H1 (cell line): ENCODE results near the gene SLC37A1. TPM values are rescaled to one million over a fixed set of nuclear protein-coding genes. Genes with fewer than 3 reads are reported as not detected.

Experiments
- CTCF ChIA-PET: fragments of 300-600 bp; sonication (Branson Sonifier 250); formaldehyde crosslinking; loops from one replicate; lab custom pipeline; 2021; ENCODE audit not compliant: partially characterized antibody; lab: Charles Lee
- POLR2A ChIA-PET: fragments of 300-600 bp; sonication (Branson Sonifier 250); formaldehyde crosslinking; loops from one replicate; lab custom pipeline; 2021; ENCODE audit warnings: inconsistent platforms; ENCODE audit not compliant: partially characterized antibody; lab: Charles Lee
- DNase-seq, 2 experiments: peaks; one replicate each; pipeline versions ENCODE4 v3.0.0 to v3.0.0-alpha.2; 2010 to 2022; ENCODE audit warnings: low spot score in 2 of 2, low read depth in 1 of 2, mixed read lengths in 1 of 2
- FAIRE-seq: peaks from 2 replicates; lab custom pipeline; 2011; peaks lifted over from hg19 to GRCh38; lab: Jason Lieb, UNC
- H2AFZ ChIP-seq: 2 replicates; pipeline ENCODE4 v1.8.1; 2012; ENCODE audit warnings: low read length, inconsistent platforms
- H2AK5ac ChIP-seq: 2 replicates; pipeline ENCODE4 v1.6.1; 2013; ENCODE audit warnings: low read depth, low read length
- H2BK120ac ChIP-seq: replicated peaks from 2 replicates; pipeline ENCODE3; 2013; ENCODE audit warnings: low read depth, low read length, inconsistent platforms
- H2BK12ac ChIP-seq: 2 replicates; pipeline ENCODE4 v1.6.1; 2013; ENCODE audit warnings: low read depth, low read length
- H2BK15ac ChIP-seq: 2 replicates; pipeline ENCODE4 v1.6.1; 2013; ENCODE audit warnings: low read length
- H2BK20ac ChIP-seq: 2 replicates; pipeline ENCODE4 v1.6.1; 2013; ENCODE audit warnings: low read length
- H2BK5ac ChIP-seq: 2 replicates; pipeline ENCODE4 v1.6.1; 2013; ENCODE audit warnings: low read depth, low read length
- H3K14ac ChIP-seq: 2 replicates; pipeline ENCODE4 v1.6.1; 2013; ENCODE audit warnings: inconsistent platforms; ENCODE audit not compliant: insufficient read length
- H3K18ac ChIP-seq: 2 replicates; pipeline ENCODE4 v1.6.1; 2013; ENCODE audit warnings: low read length; ENCODE audit errors: extremely low read depth
- H3K23ac ChIP-seq: 2 replicates; pipeline ENCODE4 v1.6.1; 2013; ENCODE audit warnings: inconsistent platforms; ENCODE audit not compliant: insufficient read length
- H3K23me2 ChIP-seq: 2 replicates; pipeline ENCODE4 v1.6.1; 2013; ENCODE audit warnings: low read depth, low read length
- H3K27ac ChIP-seq: 2 replicates; pipeline ENCODE4 v1.6.1; 2011; ENCODE audit warnings: low read depth, low read length, inconsistent platforms
- H3K27me3 ChIP-seq, 4 experiments: replicated peaks in 1 of 4; 1 replicate in 1 of 4; 2 replicates in 3 of 4; pipeline versions ENCODE4 v1.6.1 to v1.8.1; 2011 to 2013; ENCODE audit warnings: low read length in 3 of 4, mild to moderate bottlenecking in 3 of 4, inconsistent platforms in 2 of 4, mixed read lengths in 2 of 4, moderate library complexity in 1 of 4; ENCODE audit not compliant: control insufficient read depth in 3 of 4, insufficient read depth in 3 of 4; ENCODE audit errors: extremely low read depth in 1 of 4
- H3K36me3 ChIP-seq, 4 experiments: 2 replicates each; pipeline versions ENCODE4 v1.6.1 to v1.8.1; 2011 to 2013; ENCODE audit warnings: mild to moderate bottlenecking in 4 of 4, low read length in 3 of 4, moderate library complexity in 2 of 4, control low read depth in 1 of 4, inconsistent platforms in 1 of 4; ENCODE audit not compliant: insufficient read depth in 4 of 4, control insufficient read depth in 2 of 4
- H3K4ac ChIP-seq: replicated peaks from 2 replicates; pipeline ENCODE3; 2013; ENCODE audit warnings: low read length, low read depth, mixed read lengths, inconsistent platforms; ENCODE audit not compliant: insufficient read length
- H3K4me1 ChIP-seq, 4 experiments: replicated peaks in 1 of 4; 1 replicate in 1 of 4; 2 replicates in 3 of 4; pipeline versions ENCODE4 v1.6.1 to v1.8.1; 2011 to 2013; ENCODE audit warnings: low read length in 3 of 4, inconsistent platforms in 2 of 4, mixed read lengths in 1 of 4; ENCODE audit not compliant: insufficient read depth in 4 of 4, control insufficient read depth in 3 of 4
- H3K4me2 ChIP-seq, 2 experiments: 2 replicates each; pipeline versions ENCODE4 v1.6.1 to v1.8.1; 2011 to 2013; ENCODE audit warnings: low read depth in 2 of 2, low read length in 2 of 2, control low read depth in 1 of 2, inconsistent platforms in 1 of 2, mild to moderate bottlenecking in 1 of 2; ENCODE audit not compliant: insufficient read depth in 1 of 2
- H3K4me3 ChIP-seq, 4 experiments: fragments of 200-600, 300-600 bp in 1 of 4; sonication (generic), shearing (Covaris generic), sonication (Bioruptor Twin) in 1 of 4; 2 replicates each; pipeline versions ENCODE4 v1.5.1 to v1.8.1; 2011 to 2016; ENCODE audit warnings: low read length in 4 of 4, low read depth in 3 of 4, control low read depth in 2 of 4, inconsistent platforms in 2 of 4, mild to moderate bottlenecking in 2 of 4, mixed read lengths in 1 of 4, moderate library complexity in 1 of 4; ENCODE audit not compliant: insufficient read depth in 2 of 4; ENCODE audit errors: extremely low read depth in 1 of 4
- H3K56ac ChIP-seq: replicated peaks from 2 replicates; pipeline ENCODE3; 2013; ENCODE audit warnings: low read depth, mild to moderate bottlenecking, mixed read lengths, low read length, inconsistent platforms; ENCODE audit not compliant: insufficient read length
- H3K79me1 ChIP-seq: 2 replicates; pipeline ENCODE4 v1.6.1; 2013; ENCODE audit warnings: low read depth, low read length, control low read depth
- H3K79me2 ChIP-seq, 2 experiments: 2 replicates each; pipeline versions ENCODE4 v1.6.1 to v1.8.1; 2012 to 2013; ENCODE audit warnings: low read length in 2 of 2, mild to moderate bottlenecking in 2 of 2, inconsistent platforms in 1 of 2; ENCODE audit not compliant: insufficient read depth in 2 of 2, control insufficient read depth in 1 of 2
- H3K9ac ChIP-seq, 4 experiments: replicated peaks in 1 of 4; 1 replicate in 1 of 4; 2 replicates in 3 of 4; pipeline versions ENCODE4 v1.6.1 to v1.8.1; 2011 to 2013; ENCODE audit warnings: low read depth in 3 of 4, low read length in 3 of 4, control low read depth in 2 of 4, mild to moderate bottlenecking in 2 of 4, moderate library complexity in 2 of 4, inconsistent platforms in 1 of 4; ENCODE audit errors: extremely low read depth in 1 of 4
- H3K9me3 ChIP-seq, 2 experiments: 2 replicates each; pipeline versions ENCODE4 v1.6.1 to v1.8.1; 2012 to 2013; ENCODE audit warnings: mild to moderate bottlenecking in 2 of 2, moderate library complexity in 2 of 2, control low read depth in 1 of 2, inconsistent platforms in 1 of 2, low read depth in 1 of 2, low read length in 1 of 2, mixed read lengths in 1 of 2; ENCODE audit not compliant: insufficient read depth in 2 of 2
- H4K20me1 ChIP-seq, 2 experiments: replicated peaks in 1 of 2; 2 replicates each; pipeline versions ENCODE3 to v1.8.1; 2011 to 2013; ENCODE audit warnings: inconsistent platforms in 2 of 2, low read length in 2 of 2, mild to moderate bottlenecking in 1 of 2; ENCODE audit not compliant: insufficient read depth in 2 of 2, control insufficient read depth in 1 of 2
- H4K5ac ChIP-seq: 2 replicates; pipeline ENCODE4 v1.6.1; 2013; ENCODE audit warnings: low read length, low read depth, mixed read lengths, inconsistent platforms; ENCODE audit not compliant: insufficient read length
- H4K8ac ChIP-seq: 2 replicates; pipeline ENCODE4 v1.8.0; 2013; ENCODE audit warnings: mild to moderate bottlenecking, moderate library complexity, low read length, inconsistent platforms; ENCODE audit not compliant: insufficient read depth; ENCODE audit errors: extremely low read depth
- H4K91ac ChIP-seq: replicated peaks from 2 replicates; pipeline ENCODE3; 2013; ENCODE audit warnings: low read length, mixed read lengths, inconsistent platforms; ENCODE audit not compliant: insufficient read length
- ATF2 ChIP-seq: IDR thresholded peaks from 2 replicates; pipeline ENCODE4 v1.6.1; 2012; ENCODE audit warnings: low read length, inconsistent platforms
- BRCA1 ChIP-seq: IDR thresholded peaks from 2 replicates; pipeline ENCODE4 v1.6.1; 2012; ENCODE audit warnings: low read depth, low read length, improper control_type of control experiment
- CHD1 ChIP-seq: IDR thresholded peaks from 2 replicates; pipeline ENCODE4 v1.6.1; 2012; ENCODE audit warnings: low read depth, low read length, improper control_type of control experiment
- CHD2 ChIP-seq: IDR thresholded peaks from 2 replicates; pipeline ENCODE4 v1.6.1; 2012; ENCODE audit warnings: low read length, improper control_type of control experiment
- CTBP2 ChIP-seq: IDR thresholded peaks from 2 replicates; pipeline ENCODE4 v1.7.0; 2011; ENCODE audit warnings: borderline replicate concordance, mild to moderate bottlenecking, moderate library complexity, mixed read lengths, low read length; ENCODE audit not compliant: insufficient read depth, insufficient read length
- GABPA ChIP-seq: IDR thresholded peaks from 2 replicates; pipeline ENCODE4 v1.6.1; 2011; ENCODE audit warnings: mild to moderate bottlenecking, low read length, moderate library complexity, borderline replicate concordance; ENCODE audit not compliant: insufficient read depth
- JUN ChIP-seq: IDR thresholded peaks from 2 replicates; pipeline ENCODE4 v1.6.1; 2011; ENCODE audit warnings: low read depth, mild to moderate bottlenecking, improper control_type of control experiment, low read length
- MAX ChIP-seq: IDR thresholded peaks from 2 replicates; pipeline ENCODE4 v1.6.1; 2012; ENCODE audit warnings: inconsistent platforms
- POLR2A ChIP-seq, 2 experiments: IDR thresholded peaks; 1 replicate in 1 of 2; 2 replicates in 1 of 2; pipeline ENCODE4 v1.6.1; 2011; ENCODE audit warnings: low read depth in 2 of 2, low read length in 2 of 2, mild to moderate bottlenecking in 2 of 2; ENCODE audit errors: control extremely low read depth in 1 of 2
- SIRT6 ChIP-seq: IDR thresholded peaks from one replicate; pipeline ENCODE4 v1.7.1; 2012; ENCODE audit warnings: low read length, inconsistent platforms
- SP2 ChIP-seq: IDR thresholded peaks from 2 replicates; pipeline ENCODE4 v1.6.1; 2012; ENCODE audit warnings: mild to moderate bottlenecking, low read length, inconsistent platforms
- SP4 ChIP-seq: IDR thresholded peaks from 2 replicates; pipeline ENCODE4 v1.6.1; 2012; ENCODE audit warnings: low read length, inconsistent platforms
- TBP ChIP-seq: IDR thresholded peaks from 2 replicates; pipeline ENCODE4 v1.6.1; 2011; ENCODE audit warnings: low read depth, low read length, improper control_type of control experiment
- ZNF274 ChIP-seq: IDR thresholded peaks from 2 replicates; pipeline ENCODE4 v1.7.0; 2012; ENCODE audit warnings: low read length, borderline replicate concordance; ENCODE audit errors: extremely low read depth
- WGBS, 2 experiments: shearing (Covaris generic) in 1 of 2; methylation state at CpG; one replicate each; pipeline versions ENCODE4 v1.1.6 to v1.1.7; 2013 to 2015; ENCODE audit warnings: low lambda C conversion rate in 2 of 2, mixed read lengths in 2 of 2, inconsistent platforms in 1 of 2, low coverage in 1 of 2, missing lambda C conversion rate in 1 of 2; ENCODE audit not compliant: insufficient replicate concordance in 2 of 2, insufficient coverage in 1 of 2, insufficient read length in 1 of 2; ENCODE audit errors: extremely low coverage in 1 of 2, missing lambda C conversion rate in 1 of 2; 5-methylcytosine and 5-hydroxymethylcytosine counted together
- polyA plus RNA-seq, 7 experiments: library from polyadenylated mRNA; depleted of rRNA in 3 of 7; stranded (reverse) in 5 of 7; unstranded in 2 of 7; fragments of >200 nt in 5 of 7; fragments of 200-250 nt in 2 of 7; gene quantifications; 1 replicate in 5 of 7; 2 replicates in 1 of 7; 4 replicates in 1 of 7; pipeline versions ENCODE4 v1.2.1 to v1.2.3, GENCODE V29; 2011 to 2013; ENCODE audit warnings: missing spikeins in 2 of 7, mixed read lengths in 2 of 7
- total RNA-seq: library from RNA; stranded (reverse); fragmentation: NEBNext Ultra II Directional; extraction: Animal tissue kit (Norgen Biotek cat#: 25700); gene quantifications from 2 replicates; pipeline ENCODE4 v1.2.1, GENCODE V29; 2021

SLC37A1 gene
- total and polyA plus RNA-seq, 2 of the 8 experiments (the other 6 are each of a cell fraction or from before 2014, with no cell fraction given), result 15.6 to 30.9 TPM

GRCh38 chr21:42466700-42467099 lies 47.0 kb upstream of the SLC37A1 start:
- Histone ChIP-seq H4K8ac (no peak overlapping the region), H4K5ac (no peak overlapping the region), H3K23ac (no peak overlapping the region), H3K27ac (no peak overlapping the region), H3K4ac (no peak overlapping the region), H3K27me3 (no peaks in the 10 kb centered on the region; a peak in 1 of 7 replicates), H3K14ac (no peak overlapping the region), H2AFZ (no peak overlapping the region), H3K18ac (no peak overlapping the region), H3K56ac (no peak overlapping the region), H2BK5ac (no peak overlapping the region), H3K23me2 (no peaks in the 10 kb centered on the region; the same call in none of the 2 replicates), H3K9ac (no peak overlapping the region), H4K20me1 (no peaks in the 10 kb centered on the region), H2BK15ac (no peak overlapping the region), H4K91ac (no peak overlapping the region), H2BK12ac (no peak overlapping the region), H3K4me1 (peaks cover 1 to 11% (median 9%) of the 10 kb centered on the region in 4 experiments; a peak in 6 of 7 replicates), H2BK120ac (no peak overlapping the region), H3K9me3 (no peaks in the 10 kb centered on the region; a peak in 1 of 4 replicates), H3K4me3 (no peak overlapping the region), H3K36me3 (no peaks in the 10 kb centered on the region), H3K79me1 (no peaks in the 10 kb centered on the region), H3K79me2 (no peaks in the 10 kb centered on the region), H3K4me2 (no peak overlapping the region), H2AK5ac (no peak overlapping the region), H2BK20ac (no peak overlapping the region)
- CTCF ChIA-PET, result interaction anchor here (0.7 to 2.0 kb wide), 17 partner anchors 10 to 305 kb away, joined by 3 to 19 read pairs (median 4); partner anchors contain the start of gene RSPH1
- 85% methylated on average over 10 of the region's 10 CpGs; no CpG with 5 or more reads in 1 of the 2 experiments for WGBS, 2 experiments
- FAIRE-seq (no peak), DNase-seq (no peak)
- POLR2A ChIA-PET, result interaction anchor here (1.9 kb wide), 1 partner anchor 10 kb away, joined by 4 read pairs; no protein-coding TSS in a partner anchor
- TF ChIP-seq ATF2, result no peak
- no peak for TF ChIP-seq POLR2A (IDR thresholded peaks at IDR 0.05; ENCODE audit: control extremely low read depth in 1 of 2, low read depth in 2 of 2, low read length in 2 of 2)
- no peak for TF ChIP-seq CHD2
- TF ChIP-seq CHD1, result no peak
- TF ChIP-seq TBP, result no peak
- no peak for TF ChIP-seq JUN
- TF ChIP-seq SP4, result no peak
- no peak for TF ChIP-seq CTBP2
- no peak for TF ChIP-seq GABPA
- TF ChIP-seq SP2, result no peak
- no peak for TF ChIP-seq SIRT6
- TF ChIP-seq MAX, result no peak
- no peak for TF ChIP-seq BRCA1
- no peak for TF ChIP-seq ZNF274
